GM08714 (cell line): ENCODE results near the gene DDX10.

ENCODE experiments used
- H3K4me3 ChIP-seq: fragments of 200-500 bp; sonication (Bioruptor generic); 2 replicates; pipeline ENCODE4 v1.5.1; 2014; ENCODE audit warnings: mild to moderate bottlenecking, low read length, inconsistent platforms
- ZNF274 ChIP-seq: IDR thresholded peaks from 2 replicates; pipeline ENCODE4 v1.6.1; 2012; ENCODE audit warnings: mild to moderate bottlenecking, low read depth, low read length

DDX10 gene

GRCh38 chr11:108825381-108825780 lies 160.5 kb downstream of the DDX10 start:
- no peak overlapping the region for H3K4me3 ChIP-seq
- TF ChIP-seq ZNF274: no peak

GRCh38 chr11:108826136-108826535 lies 161.3 kb downstream of the DDX10 start:
- H3K4me3 ChIP-seq: no peak overlapping the region
- no peak for TF ChIP-seq ZNF274

GRCh38 chr11:108835624-108836023 lies 170.8 kb downstream of the DDX10 start:
- H3K4me3 ChIP-seq: no peak overlapping the region
- TF ChIP-seq ZNF274: no peak

- TF ChIP-seq ZNF274: no peak
- H3K4me3 ChIP-seq: no peak overlapping the region
These were observed 171.7 kb downstream of the DDX10 start for GRCh38 chr11:108836541-108836940.

- H3K4me3 ChIP-seq: no peak overlapping the region
- TF ChIP-seq ZNF274: no peak
These were observed 173.4 kb downstream of the DDX10 start for GRCh38 chr11:108838102-108838791.

- no peak overlapping the region for H3K4me3 ChIP-seq
- no peak for TF ChIP-seq ZNF274
These were observed 173.9 kb downstream of the DDX10 start for GRCh38 chr11:108838792-108839105.

- no peak for TF ChIP-seq ZNF274
- H3K4me3 ChIP-seq: no peak overlapping the region
These were observed 181.1 kb downstream of the DDX10 start for GRCh38 chr11:108846009-108846408.

- TF ChIP-seq ZNF274: no peak
- no peak overlapping the region for H3K4me3 ChIP-seq
These were observed 182.6 kb downstream of the DDX10 start for GRCh38 chr11:108847298-108847990.

- H3K4me3 ChIP-seq: no peak overlapping the region
- TF ChIP-seq ZNF274: no peak
These were observed 186.9 kb downstream of the DDX10 start for GRCh38 chr11:108851781-108852180.

GRCh38 chr11:108852701-108853100 lies 187.8 kb downstream of the DDX10 start:
- no peak overlapping the region for H3K4me3 ChIP-seq
- TF ChIP-seq ZNF274: no peak

- TF ChIP-seq ZNF274: no peak
- H3K4me3 ChIP-seq: no peak overlapping the region
These were observed 188.3 kb downstream of the DDX10 start for GRCh38 chr11:108853151-108853550.

- TF ChIP-seq ZNF274: no peak
- peak overlapping the region; percentile 13; the same call in 1 of the 2 replicates for H3K4me3 ChIP-seq
These were observed 189.0 kb downstream of the DDX10 start for GRCh38 chr11:108853864-108854263.

GRCh38 chr11:108854346-108854745 lies 189.5 kb downstream of the DDX10 start:
- no peak for TF ChIP-seq ZNF274
- H3K4me3 ChIP-seq: peak overlapping the region; percentile 15; the same call in 1 of the 2 replicates

- no peak overlapping the region for H3K4me3 ChIP-seq
- no peak for TF ChIP-seq ZNF274
These were observed 192.5 kb downstream of the DDX10 start for GRCh38 chr11:108857382-108857781.

GRCh38 chr11:108858622-108859021 lies 193.8 kb downstream of the DDX10 start:
- no peak for TF ChIP-seq ZNF274
- H3K4me3 ChIP-seq: no peak overlapping the region
